T-helper 22 cell (primary cell): ENCODE data around the gene STON2.

Source experiments
- DNase-seq: peaks from one replicate; pipeline ENCODE4 v3.0.0-alpha.2; 2020; ENCODE audit warnings: low read depth

Gene STON2

DNA sequence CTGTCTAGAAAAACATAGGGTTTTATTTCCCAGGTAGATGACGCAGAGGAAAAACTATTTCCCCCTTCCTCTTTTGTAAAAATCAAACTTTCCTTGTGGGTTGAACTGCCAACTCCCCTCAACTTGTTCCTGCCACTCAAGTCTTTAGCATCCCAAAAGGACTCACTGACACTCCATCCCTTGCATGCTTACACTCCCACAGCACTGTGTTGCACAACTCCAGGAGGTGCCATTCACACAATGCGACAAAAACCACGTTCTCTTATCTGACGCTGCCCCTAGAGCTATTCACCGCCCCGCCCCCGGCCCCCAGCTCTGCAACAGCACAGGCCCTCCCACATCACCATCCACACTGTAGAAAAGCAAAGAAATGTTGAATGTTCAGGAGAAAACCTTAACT lies 16.9 kb upstream of the STON2 start:
- no peak for DNase-seq

DNA sequence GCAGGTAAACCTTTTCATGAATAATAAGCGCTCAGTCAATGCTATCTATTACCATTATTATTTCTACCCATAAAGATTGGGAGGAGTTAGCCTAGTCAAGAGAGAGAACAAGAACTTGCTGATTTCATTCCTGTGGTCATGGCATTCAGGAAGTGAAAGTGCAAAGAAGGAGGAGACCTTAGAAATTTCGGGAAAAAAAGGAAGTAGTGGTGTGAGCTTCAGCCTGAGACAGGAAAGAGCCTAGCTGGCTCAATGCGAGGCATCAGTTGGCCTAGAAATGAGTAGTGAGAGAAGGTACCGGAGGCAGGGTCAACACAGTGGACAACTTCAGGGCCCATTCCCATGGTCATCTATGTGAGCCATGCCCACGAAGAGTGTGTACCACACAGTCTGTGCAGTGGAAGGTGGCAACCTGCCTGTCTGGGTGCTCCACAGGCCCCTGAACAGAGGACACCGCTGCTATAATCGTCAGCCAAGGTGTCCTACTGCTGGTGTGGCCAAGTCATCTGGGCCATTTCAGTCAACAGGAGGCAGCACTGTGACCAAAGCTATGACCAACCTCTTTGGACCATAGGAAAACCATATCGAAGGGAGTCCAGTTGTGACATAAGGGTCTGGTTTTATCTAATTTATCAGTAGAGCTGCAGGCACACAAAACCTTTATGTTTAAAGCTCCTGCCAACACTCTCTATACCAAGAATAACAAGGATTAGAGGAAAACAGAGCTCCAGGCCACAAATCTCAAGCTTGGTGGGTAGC lies 16.2 kb upstream of the STON2 start:
- no peak for DNase-seq

DNA sequence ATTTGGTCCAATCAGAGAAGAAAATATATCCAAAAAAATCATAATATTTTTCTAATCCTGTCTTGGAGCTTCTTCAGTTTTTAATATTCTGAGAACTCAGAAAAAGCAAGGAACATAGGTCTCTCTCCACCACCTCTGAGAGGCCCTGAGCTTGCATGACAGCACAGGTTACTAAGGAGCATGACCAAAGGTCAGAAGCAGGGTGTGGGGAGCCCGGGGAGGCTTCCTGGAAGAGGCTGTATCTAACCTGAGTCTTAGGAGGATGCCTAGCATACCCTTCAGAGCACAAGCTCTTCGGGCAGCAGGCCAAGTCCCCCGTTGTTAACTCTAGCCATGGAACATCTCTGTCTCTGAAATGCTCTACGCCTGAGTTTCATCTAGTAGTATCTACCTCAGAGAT lies 15.7 kb upstream of the STON2 start:
- no peak for DNase-seq

DNA sequence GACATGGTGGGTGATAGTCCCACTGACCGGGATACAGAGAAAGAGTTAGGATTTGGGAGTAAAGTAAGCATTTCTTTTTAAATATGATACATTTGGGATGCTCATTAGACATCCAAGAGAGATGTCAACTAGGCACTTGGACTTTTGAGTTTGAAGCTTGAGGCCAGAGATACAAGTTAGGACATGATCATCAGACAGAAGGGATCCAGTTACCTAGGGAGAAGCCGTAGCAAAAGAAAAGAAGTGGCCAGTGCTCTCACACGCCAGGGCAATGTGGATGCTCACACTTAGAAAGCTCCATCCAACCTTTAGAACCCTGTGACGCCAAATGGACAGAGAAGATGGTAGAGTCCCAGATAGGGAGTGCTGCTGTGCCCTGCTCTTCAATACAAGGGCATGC lies 14.0 kb upstream of the STON2 start:
- no peak for DNase-seq

DNA sequence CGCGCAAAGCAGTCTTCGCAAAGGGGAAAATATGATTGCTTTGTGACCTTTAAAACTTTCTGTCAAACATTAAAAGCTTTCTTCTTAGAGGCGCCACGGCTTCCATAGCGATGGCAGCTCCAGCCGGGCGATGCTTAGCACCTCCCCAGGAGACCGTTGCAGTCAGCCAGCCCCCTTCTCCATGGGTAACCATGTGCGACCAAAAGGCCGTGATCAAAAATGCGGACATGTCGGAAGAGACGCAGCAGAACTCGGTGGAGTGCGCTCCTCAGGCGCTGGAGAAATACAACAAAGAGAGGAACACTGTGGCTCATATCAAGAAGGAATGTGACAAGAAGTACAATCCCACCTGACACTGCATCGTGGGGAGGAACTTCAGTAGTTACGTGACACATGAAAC lies 12.7 kb upstream of the STON2 start:
- no peak for DNase-seq

DNA sequence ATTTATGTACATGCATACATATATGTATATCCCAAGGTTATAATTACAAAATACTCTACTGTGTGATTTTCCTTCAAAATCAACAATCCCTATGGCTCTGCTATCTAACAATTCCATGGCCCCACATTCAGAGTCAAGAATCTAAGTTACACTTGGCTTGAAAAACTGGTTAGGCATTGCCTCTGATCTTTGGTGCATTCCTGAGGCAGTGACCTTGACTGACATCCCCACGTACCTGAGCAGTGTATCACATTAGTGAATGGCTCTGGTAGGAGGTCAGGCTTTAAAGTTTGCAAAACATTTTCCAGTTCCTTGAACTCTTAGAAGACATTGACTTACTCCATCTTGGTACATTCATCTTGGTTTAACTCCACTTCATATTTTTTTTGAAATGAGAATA lies 8.5 kb upstream of the STON2 start:
- no peak for DNase-seq

DNA sequence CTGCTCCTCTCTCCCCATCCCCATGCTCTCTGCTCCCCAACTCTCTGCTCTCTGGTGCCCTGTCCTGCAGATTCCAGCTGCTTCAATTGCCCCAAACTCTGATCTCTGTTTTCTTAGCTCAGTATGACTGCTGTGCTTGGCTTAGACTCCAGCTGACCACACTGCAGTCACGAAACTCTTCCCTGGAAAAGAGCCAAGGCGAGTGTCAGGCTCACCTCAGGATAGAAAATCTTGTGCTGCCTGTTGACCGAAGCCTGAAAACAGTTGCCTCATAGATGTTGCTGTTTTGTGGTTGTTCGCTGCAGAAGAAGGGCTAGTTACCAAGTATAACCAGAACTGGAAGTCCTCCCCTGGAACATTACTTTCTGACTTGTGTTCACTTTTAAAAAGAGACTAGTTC lies 6.7 kb upstream of the STON2 start:
- DNase-seq = no peak

DNA sequence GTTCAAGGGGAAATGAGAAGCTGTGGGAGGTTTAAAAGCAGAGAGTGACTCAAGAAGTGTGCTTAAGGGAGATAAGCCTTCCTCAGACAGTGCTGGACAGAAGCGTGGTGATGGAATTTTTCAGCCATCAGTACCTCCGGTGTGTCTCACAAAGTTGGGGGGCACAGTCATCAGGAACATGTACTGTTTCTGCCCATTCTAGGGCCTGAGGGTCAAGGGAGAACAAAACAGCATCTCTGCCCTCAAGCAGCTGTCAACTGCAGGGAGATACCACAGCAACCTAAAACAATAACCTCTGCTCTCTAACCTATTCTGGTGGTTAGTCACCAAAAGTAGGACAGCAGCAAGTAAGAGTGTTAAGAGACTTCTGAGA lies 2.0 kb upstream of the STON2 start:
- DNase-seq = no peak

DNA sequence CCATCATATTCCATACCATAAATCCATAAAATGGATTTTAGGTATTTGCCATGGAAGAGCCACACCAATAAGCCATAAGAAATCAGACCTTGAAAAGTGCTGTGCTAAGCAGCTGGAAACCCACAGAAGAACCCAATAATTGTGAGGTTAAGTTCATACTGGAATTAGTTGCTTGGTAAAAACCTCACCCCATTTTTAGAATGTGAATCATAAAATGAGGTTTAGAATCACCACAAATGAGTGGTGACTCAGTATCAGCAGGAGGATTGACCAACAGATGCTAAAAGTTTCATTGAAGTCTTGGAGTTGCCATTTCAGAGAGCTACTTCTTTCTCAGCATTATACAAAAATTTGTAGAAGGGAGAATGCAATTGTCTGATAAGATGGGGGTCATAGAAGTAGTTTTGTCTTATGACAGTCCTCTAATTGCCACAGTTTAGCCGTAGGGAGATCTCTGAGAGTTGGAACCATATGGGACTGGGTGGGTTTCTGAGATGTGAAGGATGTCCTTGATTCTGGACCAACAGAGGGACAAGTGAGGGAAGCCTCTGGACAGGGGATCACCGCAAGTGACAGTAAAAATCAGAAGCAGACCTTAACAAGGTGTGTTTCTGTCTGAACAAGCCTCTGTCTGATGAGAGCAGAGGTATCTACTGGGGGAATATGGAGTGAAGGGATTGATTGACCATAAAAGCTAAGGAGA lies 1.4 kb upstream of the STON2 start:
- no peak for DNase-seq

DNA sequence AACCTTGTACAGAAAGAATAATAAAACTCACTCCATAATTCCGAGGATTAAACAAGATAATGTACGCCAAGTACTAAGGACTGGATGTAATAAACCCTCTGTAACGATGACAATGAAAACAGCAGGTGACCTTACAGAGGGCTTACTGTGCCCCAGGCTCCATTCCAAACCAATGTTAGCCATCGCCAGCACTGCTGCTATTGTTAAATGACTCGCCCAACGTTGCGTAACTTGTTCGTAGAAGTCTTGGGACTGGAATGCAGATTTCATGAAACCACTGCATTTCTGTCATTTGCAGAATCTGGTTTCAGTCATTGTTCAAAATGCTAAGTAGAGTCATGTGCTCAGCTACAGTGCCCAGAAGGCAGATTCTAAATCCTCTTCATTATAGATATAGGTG lies 728 bp upstream of the STON2 start:
- DNase-seq = no peak

DNA sequence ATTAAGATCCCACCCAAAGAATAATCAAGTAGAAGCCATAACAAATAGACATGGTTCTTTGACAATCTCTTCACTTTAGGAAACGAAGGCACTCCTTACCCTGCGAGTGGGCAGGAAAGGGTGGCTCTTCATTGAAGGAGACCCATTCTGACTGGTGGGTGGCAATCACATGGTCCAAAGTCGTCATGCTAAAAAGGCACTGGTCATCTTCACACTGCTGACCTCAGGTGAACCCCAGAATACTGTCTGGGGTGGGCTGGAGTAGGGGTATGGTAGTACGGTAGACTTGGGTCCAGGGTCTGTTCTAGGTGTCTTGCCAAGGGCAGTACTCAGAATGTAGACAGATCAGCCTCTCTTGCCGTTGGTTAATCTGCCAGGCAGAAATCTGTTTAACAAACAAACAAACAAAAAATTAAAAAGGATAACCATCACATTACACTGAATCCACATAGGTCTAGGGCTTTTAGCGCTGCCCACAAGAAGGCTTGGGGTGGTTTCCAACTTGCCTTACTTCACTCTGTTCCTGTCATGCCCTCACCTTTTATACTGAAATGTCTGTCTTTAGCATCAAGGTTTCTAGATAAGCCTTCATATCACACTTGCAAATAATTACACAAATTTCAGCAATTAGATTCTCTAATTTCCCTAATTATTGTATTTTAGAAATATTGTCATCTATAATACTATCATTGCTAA lies 1.8 kb downstream of the STON2 start:
- no peak for DNase-seq

DNA sequence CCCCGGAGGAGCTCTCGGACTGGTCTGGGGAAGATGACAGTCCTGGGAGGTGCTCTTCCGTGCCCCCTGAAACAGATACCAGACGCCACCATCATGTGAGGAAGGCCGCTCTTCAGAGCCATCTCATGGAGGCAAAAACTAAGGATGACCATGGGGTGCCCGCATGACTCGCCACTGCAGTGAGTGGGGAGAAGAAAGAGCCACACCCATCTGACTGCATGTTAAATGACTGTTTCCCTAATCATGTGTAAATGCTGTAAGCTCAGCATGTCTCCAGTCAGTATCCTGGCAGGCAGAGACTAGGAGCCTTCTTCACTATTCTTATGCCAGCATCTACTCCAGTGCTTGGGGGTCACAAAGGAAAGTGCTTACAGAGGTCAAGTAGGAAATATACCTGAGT lies 4.0 kb downstream of the STON2 start:
- DNase-seq = no peak

DNA sequence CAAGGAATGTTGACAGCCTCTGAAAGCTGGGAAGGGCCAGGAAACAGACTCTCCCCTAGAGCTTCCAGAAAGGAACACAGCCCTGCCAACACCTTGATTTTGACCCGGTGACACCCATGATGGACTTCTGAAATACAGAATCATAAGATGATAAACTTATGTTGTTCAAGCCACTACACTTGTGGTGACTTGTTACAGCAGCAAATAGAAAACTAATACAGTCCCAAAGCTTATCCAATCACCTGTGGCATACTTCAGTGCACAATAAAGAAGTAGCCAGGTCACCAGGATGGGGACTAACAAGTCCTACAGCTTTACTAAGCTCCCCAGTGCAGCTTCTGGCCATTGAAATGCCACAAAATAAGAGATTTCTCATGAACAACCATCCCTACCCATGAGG lies 5.4 kb downstream of the STON2 start:
- no peak for DNase-seq

DNA sequence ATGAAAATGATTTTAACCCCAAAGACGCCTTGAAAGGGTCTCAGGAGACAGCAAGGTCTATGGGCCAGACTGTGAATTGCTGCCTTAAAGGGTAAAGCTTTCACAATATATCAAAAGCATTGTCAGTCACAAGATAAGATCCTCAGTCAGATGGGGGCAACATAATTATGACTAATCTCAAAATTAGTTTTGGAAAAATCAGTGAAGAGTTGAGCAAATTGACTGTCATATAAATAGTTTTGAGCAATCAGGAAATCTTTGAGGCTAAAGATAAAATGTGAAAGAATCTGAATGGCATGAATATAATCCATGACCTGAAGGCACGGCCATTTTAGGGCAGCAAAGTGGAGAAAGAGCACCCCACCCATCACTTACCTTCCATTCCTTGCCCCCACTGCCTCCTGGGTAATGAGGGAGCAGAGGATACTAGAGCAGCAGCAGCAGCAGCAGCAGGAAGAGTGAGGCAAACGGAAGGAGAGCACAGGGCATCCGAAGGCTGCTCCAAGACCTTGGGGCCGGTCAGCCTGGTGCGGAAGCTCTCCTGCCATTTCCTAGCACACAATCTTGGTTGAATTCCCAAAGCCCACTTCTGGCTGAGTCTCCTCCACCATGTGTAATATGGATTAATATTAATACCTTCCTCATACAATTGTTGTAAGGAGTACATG lies 7.0 kb downstream of the STON2 start:
- no peak for DNase-seq

DNA sequence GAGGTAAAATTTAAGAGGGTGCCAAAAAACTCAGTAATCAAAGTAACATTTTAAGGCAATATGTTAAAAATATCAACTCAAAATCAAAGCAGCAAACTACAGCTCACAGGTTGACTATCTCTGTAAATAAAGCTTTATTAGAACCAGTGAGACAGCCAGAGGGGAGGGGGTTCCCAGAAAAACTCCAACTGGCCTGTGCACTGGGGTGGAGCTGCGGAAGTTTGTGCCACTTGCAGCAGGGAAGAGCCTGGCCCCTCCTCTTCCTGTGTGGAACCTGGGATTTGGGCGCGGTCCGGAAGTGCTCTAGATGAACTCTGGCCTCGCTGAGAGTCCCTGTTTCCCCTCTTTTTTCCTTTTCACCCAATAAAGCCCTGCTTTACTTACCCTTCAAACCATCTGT lies 8.1 kb downstream of the STON2 start:
- DNase-seq = no peak

DNA sequence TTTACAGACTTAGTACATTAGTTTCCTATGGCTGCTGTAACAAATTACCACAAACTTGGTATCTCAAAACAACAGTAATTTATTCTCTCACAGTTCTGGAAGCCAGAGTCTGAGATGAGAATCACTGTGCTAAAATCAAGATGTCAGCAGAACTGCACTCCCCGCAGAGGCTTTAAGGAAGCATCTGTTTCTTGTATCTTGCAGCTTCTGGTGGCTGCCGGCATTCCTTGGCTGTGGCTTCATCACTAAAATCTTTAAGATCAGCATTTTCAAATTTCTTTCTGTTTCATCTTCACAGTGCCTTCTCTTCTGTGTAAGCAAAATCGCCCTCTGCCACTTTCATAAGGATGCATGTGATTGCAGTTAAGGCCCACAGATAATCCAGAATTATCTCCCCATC lies 9.4 kb downstream of the STON2 start:
- DNase-seq = no peak

DNA sequence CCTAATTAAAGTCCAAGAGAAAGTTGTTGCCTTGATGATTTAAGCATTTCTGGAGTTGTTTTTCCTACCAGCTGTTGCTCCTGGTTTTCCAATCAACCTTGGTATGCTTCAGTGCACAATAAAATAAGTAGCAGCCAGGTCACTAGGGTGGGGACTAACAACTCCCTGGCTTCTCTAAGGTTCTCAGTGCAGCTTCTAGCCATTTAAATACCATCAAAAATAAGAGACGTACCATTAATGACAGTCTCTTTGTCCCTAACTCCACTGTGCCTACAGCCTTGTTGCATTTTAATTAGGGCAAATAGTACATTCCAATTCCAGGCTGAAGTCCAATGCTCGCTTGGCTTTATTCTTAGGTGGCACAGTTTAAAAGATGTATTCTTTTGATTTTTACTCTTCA lies 11.8 kb downstream of the STON2 start:
- no peak for DNase-seq

DNA sequence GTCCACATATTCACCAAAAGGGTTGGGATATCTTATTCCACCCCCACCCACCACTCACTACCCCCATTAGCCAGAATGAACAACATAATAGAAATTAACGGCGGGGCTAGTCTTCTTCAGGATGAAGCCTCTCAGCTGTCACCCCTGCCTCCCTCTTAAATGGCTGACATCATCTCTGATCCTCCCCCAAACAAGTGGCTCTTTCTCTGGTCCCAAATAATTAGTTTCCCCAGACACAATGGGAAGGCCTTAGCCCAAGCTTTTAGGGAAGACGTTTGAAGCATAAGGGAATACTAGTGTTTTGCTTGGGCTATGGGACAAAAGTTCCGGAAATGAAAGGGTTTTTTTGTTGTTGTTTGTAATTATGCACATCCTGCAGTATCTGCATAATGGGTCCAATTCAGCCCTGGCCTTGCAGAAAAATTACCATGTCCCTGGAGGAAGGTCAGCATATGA lies 13.8 kb downstream of the STON2 start:
- DNase-seq = no peak

DNA sequence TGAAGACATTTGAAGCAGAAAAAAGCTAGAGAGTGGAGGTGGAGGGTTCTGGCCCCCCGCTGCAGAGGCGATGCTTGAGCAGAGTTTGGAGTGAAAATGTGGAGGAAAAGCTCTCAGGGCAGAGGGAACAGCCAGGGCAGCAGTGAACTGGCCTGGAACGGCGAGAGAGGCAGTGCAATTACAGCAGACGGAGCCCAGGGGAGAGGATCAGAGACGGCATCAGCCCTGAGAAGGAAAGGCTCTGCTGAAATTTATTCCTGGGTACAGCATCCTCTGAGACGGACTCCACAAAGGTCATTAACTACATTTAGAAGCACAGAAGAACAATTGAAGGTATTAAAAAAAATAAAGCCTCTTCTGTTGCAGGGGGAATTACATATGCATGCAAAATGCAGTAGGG lies 14.2 kb downstream of the STON2 start:
- no peak for DNase-seq

DNA sequence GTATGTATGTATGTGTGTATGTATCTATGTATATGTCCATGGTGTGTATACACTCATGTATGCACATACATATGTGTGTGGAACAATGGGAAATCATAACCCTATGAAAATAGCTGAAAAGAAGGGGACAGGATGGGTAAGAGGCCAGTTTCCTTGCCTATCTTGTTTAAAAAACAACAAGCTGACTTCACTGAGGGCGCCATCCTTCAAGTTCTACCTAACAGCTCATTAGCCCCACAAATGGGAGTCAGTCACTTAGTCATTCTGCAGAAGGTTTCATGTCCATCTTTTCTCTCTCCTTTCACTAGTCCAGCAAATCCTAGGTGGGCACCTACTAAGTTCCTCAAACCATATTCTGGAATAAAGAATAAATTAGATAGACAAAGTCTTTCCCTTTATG lies 14.7 kb downstream of the STON2 start:
- DNase-seq = no peak

DNA sequence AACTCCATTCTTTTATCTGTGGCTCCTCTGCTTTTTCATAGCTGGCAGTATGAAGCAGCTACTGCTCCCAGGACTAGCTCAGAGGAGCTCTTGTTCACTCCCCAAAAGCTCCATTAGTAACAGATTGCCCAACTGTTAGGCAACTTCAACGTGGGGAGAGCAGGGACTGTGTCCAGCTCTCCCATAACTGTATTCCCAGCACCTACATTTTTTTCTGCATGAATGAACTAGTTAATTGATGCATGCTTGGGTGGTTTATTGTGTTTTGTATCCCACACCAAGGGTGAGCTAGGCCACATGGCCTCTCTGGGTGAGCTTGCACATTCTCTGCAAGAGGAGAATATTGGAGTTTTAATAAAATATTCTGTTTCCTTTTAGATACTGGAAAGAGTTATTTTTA lies 15.2 kb downstream of the STON2 start:
- no peak for DNase-seq

DNA sequence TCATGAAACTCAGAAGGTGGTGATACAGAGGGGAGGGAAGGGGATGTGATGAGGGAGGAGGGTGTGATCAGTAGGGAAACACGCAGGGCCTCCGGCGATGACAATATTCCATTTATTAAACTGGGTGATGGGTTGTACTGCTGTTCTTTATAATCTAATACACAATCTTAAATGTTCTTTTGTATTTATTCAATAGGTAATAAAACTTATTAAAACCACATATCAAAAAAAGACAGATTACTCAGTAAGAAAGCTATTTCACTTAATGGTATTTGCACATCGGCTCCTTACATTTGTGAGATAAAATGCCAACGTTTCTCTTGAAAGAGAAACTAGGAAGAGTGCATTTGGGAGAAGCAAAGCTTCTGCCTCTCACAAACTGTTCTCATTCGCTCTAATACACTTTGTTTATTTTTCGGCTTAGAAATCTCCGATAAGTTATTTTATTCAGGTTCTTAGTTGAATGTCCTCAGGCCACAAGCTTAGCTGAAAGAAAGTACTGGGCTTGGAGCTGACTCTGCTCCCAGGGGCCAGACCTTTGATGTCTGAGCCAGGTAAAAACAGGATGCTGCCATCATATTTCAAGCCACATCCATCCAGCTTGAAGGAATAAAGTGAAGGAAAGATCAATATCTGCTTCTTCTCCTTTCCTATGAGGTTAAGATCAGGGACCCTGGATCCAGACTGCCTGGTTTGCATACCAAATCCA lies 17.5 kb downstream of the STON2 start:
- no peak for DNase-seq
